Measurements from ENCODE around the gene PLEKHA3.

- TF ChIP-seq, protein P1, sequence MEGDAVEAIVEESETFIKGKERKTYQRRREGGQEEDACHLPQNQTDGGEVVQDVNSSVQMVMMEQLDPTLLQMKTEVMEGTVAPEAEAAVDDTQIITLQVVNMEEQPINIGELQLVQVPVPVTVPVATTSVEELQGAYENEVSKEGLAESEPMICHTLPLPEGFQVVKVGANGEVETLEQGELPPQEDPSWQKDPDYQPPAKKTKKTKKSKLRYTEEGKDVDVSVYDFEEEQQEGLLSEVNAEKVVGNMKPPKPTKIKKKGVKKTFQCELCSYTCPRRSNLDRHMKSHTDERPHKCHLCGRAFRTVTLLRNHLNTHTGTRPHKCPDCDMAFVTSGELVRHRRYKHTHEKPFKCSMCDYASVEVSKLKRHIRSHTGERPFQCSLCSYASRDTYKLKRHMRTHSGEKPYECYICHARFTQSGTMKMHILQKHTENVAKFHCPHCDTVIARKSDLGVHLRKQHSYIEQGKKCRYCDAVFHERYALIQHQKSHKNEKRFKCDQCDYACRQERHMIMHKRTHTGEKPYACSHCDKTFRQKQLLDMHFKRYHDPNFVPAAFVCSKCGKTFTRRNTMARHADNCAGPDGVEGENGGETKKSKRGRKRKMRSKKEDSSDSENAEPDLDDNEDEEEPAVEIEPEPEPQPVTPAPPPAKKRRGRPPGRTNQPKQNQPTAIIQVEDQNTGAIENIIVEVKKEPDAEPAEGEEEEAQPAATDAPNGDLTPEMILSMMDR (IDR thresholded peaks at IDR 0.05), result no peak
- no peak for TF ChIP-seq POLR2A (IDR thresholded peaks at IDR 0.05)
Measured at GRCh38 chr2:178476477-178476876, 3.8 kb upstream of the PLEKHA3 start.
